Measurements from ENCODE around the gene PLBD2.

The PLBD2 gene

DNA sequence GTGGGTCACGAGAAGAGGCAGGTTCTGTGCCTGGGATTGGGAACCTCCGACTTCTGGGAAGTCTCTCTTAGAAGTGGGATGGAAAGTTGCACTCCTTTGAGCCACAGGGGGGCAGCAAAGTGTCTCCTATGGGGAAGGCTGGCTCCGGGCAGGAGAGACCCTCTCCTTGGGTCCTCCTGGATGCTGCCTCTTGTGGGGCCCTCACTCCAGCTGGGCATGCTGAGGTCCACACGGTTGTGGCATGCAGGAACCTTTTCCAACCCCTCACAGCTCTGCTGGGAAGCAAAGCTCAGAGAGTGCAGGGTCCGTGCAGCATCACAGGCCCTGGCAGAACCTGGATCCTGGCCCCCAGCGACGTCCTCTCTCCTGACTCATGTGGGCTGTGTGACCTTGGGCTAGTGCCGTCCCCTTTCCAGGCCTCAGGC is 81.2 kb downstream of the PLBD2 start:
- peak in 24 of 58 donors; percentile 2 to 60 (median 18) for DNase-seq

DNA sequence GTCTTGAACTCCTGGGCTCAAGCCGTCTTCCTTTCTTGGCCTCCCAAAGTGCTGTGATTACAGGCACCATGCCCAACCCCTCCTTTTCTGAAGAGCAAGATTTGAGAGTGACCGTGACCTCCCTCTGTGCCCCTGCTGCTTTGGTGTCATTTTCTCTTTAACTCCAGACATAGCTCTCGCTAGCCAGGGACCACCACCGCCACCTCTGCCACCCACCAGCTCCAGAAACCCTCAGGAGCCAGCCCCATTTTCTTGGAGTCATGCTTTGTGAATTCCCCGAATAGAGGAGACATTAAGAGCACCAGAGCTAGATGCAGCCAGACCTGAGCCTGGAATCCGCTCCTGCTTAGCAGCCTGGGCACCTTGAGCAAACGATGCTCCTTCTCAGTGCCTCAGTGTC is 81.9 kb downstream of the PLBD2 start:
- DNase-seq, result no peak
